GM18907 (cell line): ENCODE measurements around the gene FEM1B.

ENCODE experiments used
- ATAC-seq: cut with Tn5 transposase; IDR thresholded peaks from one replicate; pipeline ENCODE4 v1.9.1; 2021; ENCODE audit warnings: mild to moderate bottlenecking, moderate library complexity; ENCODE audit not compliant: unreplicated experiment

Gene FEM1B

GRCh38 chr15:68319997-68320396 is 42.5 kb downstream of the FEM1B start:
- no peak for ATAC-seq

GRCh38 chr15:68321229-68321628 is 43.7 kb downstream of the FEM1B start:
- ATAC-seq = no peak

- no peak for ATAC-seq
Measured at GRCh38 chr15:68322796-68323195, 45.3 kb downstream of the FEM1B start.

- no peak for ATAC-seq
Measured at GRCh38 chr15:68325726-68326125, 48.2 kb downstream of the FEM1B start.

GRCh38 chr15:68326711-68327354 is 49.3 kb downstream of the FEM1B start:
- ATAC-seq = no peak

GRCh38 chr15:68328443-68328842 is 50.9 kb downstream of the FEM1B start:
- no peak for ATAC-seq

- no peak for ATAC-seq
Measured at GRCh38 chr15:68328964-68329363, 51.4 kb downstream of the FEM1B start.

- no peak for ATAC-seq
Measured at GRCh38 chr15:68330416-68330815, 52.9 kb downstream of the FEM1B start.

GRCh38 chr15:68330901-68331300 is 53.4 kb downstream of the FEM1B start:
- no peak for ATAC-seq

GRCh38 chr15:68332266-68332665 is 54.7 kb downstream of the FEM1B start:
- ATAC-seq = no peak

- ATAC-seq = no peak
Measured at GRCh38 chr15:68333775-68334470, 56.4 kb downstream of the FEM1B start.

- ATAC-seq = no peak
Measured at GRCh38 chr15:68334661-68335124, 57.1 kb downstream of the FEM1B start.

- no peak for ATAC-seq
Measured at GRCh38 chr15:68335251-68335650, 57.7 kb downstream of the FEM1B start.

- ATAC-seq = no peak
Measured at GRCh38 chr15:68335655-68336054, 58.1 kb downstream of the FEM1B start.

- ATAC-seq = no peak
Measured at GRCh38 chr15:68336516-68336915, 59.0 kb downstream of the FEM1B start.

- ATAC-seq = no peak
Measured at GRCh38 chr15:68337826-68338225, 60.3 kb downstream of the FEM1B start.

GRCh38 chr15:68339481-68339880 is 61.9 kb downstream of the FEM1B start:
- ATAC-seq = no peak

- no peak for ATAC-seq
Measured at GRCh38 chr15:68340726-68341671, 63.5 kb downstream of the FEM1B start.

- ATAC-seq = no peak
Measured at GRCh38 chr15:68341760-68342725, 64.5 kb downstream of the FEM1B start.

- ATAC-seq = no peak
Measured at GRCh38 chr15:68343579-68344225, 66.2 kb downstream of the FEM1B start.
